GM19467 (cell line): ENCODE measurements around the gene PITRM1.

Source experiments
- ATAC-seq: cut with Tn5 transposase; IDR thresholded peaks from one replicate; pipeline ENCODE4 v1.9.1; 2021; ENCODE audit warnings: mild to moderate bottlenecking, moderate library complexity; ENCODE audit not compliant: unreplicated experiment

Gene PITRM1

GRCh38 chr10:3105166-3105565, 67.4 kb downstream of the PITRM1 start:
- no peak for ATAC-seq

- ATAC-seq, result no peak
These were observed 68.2 kb downstream of the PITRM1 start for GRCh38 chr10:3104251-3104918.

GRCh38 chr10:3103646-3104045, 68.9 kb downstream of the PITRM1 start:
- no peak for ATAC-seq

- no peak for ATAC-seq
These were observed 69.7 kb downstream of the PITRM1 start for GRCh38 chr10:3102720-3103427.

GRCh38 chr10:3100856-3101640, 71.5 kb downstream of the PITRM1 start:
- ATAC-seq, result no peak

- ATAC-seq, result no peak
These were observed 72.3 kb downstream of the PITRM1 start for GRCh38 chr10:3100093-3100792.

- no peak for ATAC-seq
These were observed 73.1 kb downstream of the PITRM1 start for GRCh38 chr10:3099291-3100092.

GRCh38 chr10:3098689-3099088, 73.9 kb downstream of the PITRM1 start:
- ATAC-seq, result no peak

- no peak for ATAC-seq
These were observed 75.4 kb downstream of the PITRM1 start for GRCh38 chr10:3097160-3097559.

- ATAC-seq, result no peak
These were observed 76.4 kb downstream of the PITRM1 start for GRCh38 chr10:3096149-3096548.

GRCh38 chr10:3095373-3096139, 77.0 kb downstream of the PITRM1 start:
- no peak for ATAC-seq

- no peak for ATAC-seq
These were observed 78.0 kb downstream of the PITRM1 start for GRCh38 chr10:3094609-3095036.

GRCh38 chr10:3093996-3094395, 78.6 kb downstream of the PITRM1 start:
- no peak for ATAC-seq

- ATAC-seq, result no peak
These were observed 80.7 kb downstream of the PITRM1 start for GRCh38 chr10:3091921-3092320.

GRCh38 chr10:3090914-3091787, 81.4 kb downstream of the PITRM1 start:
- no peak for ATAC-seq

- no peak for ATAC-seq
These were observed 82.2 kb downstream of the PITRM1 start for GRCh38 chr10:3090388-3090787.
